ENCODE data around the gene DTX4. TPM values are rescaled to one million over a fixed set of nuclear protein-coding genes. Genes with fewer than 3 reads are reported as not detected.

The DTX4 gene
- polyA plus RNA-seq, 1 donor from 2014 or later, result 31.4 TPM

DNA sequence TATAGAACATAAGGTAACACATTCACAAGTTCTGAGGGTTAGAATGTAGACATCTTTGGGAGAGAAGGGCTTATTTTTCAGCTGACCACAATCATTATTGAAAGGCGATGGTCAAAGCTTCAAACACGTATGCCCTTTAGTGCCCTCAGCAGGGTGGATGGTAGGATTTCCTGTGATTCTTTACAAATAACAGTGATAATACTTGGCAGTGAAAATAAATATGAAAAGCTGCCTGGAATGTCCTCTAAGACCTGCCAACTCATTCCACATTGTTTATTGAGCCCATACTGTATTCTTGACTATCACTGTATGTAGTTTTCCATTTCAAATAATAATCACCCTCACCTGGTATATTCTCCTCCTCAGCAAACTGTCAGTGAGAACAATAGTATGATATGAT lies 54.5 kb downstream of the DTX4 start:
- TF ChIP-seq RAD21 (conservative IDR thresholded peaks at IDR 0.05) (no peak), EZH2 (IDR thresholded peaks at IDR 0.05; ENCODE audit: borderline replicate concordance, insufficient read depth, low read length, poor library complexity, severe bottlenecking) (no peak), TAF1 (IDR thresholded peaks at IDR 0.05; ENCODE audit: low read depth) (no peak), MXI1 (conservative IDR thresholded peaks at IDR 0.05; ENCODE audit: poor library complexity, severe bottlenecking) (no peak), EP300 (conservative IDR thresholded peaks at IDR 0.05; ENCODE audit: poor library complexity, severe bottlenecking) (no peak), POLR2AphosphoS5 (IDR thresholded peaks at IDR 0.05) (no peak), SMC3 (conservative IDR thresholded peaks at IDR 0.05; ENCODE audit: poor library complexity) (no peak)
- TF ChIP-seq, protein P1, sequence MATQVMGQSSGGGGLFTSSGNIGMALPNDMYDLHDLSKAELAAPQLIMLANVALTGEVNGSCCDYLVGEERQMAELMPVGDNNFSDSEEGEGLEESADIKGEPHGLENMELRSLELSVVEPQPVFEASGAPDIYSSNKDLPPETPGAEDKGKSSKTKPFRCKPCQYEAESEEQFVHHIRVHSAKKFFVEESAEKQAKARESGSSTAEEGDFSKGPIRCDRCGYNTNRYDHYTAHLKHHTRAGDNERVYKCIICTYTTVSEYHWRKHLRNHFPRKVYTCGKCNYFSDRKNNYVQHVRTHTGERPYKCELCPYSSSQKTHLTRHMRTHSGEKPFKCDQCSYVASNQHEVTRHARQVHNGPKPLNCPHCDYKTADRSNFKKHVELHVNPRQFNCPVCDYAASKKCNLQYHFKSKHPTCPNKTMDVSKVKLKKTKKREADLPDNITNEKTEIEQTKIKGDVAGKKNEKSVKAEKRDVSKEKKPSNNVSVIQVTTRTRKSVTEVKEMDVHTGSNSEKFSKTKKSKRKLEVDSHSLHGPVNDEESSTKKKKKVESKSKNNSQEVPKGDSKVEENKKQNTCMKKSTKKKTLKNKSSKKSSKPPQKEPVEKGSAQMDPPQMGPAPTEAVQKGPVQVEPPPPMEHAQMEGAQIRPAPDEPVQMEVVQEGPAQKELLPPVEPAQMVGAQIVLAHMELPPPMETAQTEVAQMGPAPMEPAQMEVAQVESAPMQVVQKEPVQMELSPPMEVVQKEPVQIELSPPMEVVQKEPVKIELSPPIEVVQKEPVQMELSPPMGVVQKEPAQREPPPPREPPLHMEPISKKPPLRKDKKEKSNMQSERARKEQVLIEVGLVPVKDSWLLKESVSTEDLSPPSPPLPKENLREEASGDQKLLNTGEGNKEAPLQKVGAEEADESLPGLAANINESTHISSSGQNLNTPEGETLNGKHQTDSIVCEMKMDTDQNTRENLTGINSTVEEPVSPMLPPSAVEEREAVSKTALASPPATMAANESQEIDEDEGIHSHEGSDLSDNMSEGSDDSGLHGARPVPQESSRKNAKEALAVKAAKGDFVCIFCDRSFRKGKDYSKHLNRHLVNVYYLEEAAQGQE (IDR thresholded peaks at IDR 0.05; ENCODE audit: borderline replicate concordance), result no peak
- TF ChIP-seq, protein P2, sequence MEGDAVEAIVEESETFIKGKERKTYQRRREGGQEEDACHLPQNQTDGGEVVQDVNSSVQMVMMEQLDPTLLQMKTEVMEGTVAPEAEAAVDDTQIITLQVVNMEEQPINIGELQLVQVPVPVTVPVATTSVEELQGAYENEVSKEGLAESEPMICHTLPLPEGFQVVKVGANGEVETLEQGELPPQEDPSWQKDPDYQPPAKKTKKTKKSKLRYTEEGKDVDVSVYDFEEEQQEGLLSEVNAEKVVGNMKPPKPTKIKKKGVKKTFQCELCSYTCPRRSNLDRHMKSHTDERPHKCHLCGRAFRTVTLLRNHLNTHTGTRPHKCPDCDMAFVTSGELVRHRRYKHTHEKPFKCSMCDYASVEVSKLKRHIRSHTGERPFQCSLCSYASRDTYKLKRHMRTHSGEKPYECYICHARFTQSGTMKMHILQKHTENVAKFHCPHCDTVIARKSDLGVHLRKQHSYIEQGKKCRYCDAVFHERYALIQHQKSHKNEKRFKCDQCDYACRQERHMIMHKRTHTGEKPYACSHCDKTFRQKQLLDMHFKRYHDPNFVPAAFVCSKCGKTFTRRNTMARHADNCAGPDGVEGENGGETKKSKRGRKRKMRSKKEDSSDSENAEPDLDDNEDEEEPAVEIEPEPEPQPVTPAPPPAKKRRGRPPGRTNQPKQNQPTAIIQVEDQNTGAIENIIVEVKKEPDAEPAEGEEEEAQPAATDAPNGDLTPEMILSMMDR (IDR thresholded peaks at IDR 0.05; ENCODE audit: poor library complexity, severe bottlenecking), result no peak
- no peak overlapping the region for H3K9ac ChIP-seq (ENCODE audit: low read length)
- no peaks in the 10 kb centered on the region for H3K79me2 ChIP-seq (replicated peaks; ENCODE audit: insufficient read depth, low read length)
- H3F3A ChIP-seq (ENCODE audit: insufficient read depth, low read length, poor library complexity, severe bottlenecking), result no peaks in the 10 kb centered on the region
- no peaks in the 10 kb centered on the region for H3K36me3 ChIP-seq (ENCODE audit: insufficient read depth, low read length)
- H3K4me3 ChIP-seq (ENCODE audit: low read length), result no peak overlapping the region
- H2AFZ ChIP-seq (ENCODE audit: low read depth, low read length), result no peak overlapping the region
- H3K9me2 ChIP-seq (ENCODE audit: insufficient read depth, low read length), result no peaks in the 10 kb centered on the region
- no peak overlapping the region for H3K27ac ChIP-seq (ENCODE audit: low read length)
- H3K27me3 ChIP-seq (ENCODE audit: insufficient read depth, low read depth, low read length), result no peaks in the 10 kb centered on the region
- H3K4me2 ChIP-seq (ENCODE audit: low read length), result no peak overlapping the region
- no peaks in the 10 kb centered on the region for H4K20me1 ChIP-seq (ENCODE audit: insufficient read depth)
- no peaks in the 10 kb centered on the region for H3K9me3 ChIP-seq (ENCODE audit: low read length)

DNA sequence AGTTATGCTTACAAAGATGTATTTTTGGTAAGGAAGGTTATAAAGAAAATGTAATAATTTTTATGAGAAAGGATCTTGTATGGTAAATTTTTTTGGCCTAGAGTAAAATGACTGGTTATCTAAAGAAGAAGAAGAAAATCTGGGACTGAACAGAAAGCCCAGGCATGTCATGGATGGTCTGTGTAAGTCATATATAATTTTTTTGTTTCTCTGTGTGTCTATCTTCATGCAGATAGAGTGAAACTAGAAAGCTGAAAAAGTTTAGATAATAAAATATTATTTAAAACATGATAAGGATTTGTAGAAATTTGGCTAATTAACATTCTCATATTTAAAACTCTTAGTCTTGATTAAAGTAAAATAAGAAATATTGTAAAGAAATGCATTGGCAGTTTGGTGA lies 68.4 kb downstream of the DTX4 start:
- TF ChIP-seq MXI1 (conservative IDR thresholded peaks at IDR 0.05; ENCODE audit: poor library complexity, severe bottlenecking) (no peak), EP300 (conservative IDR thresholded peaks at IDR 0.05; ENCODE audit: poor library complexity, severe bottlenecking) (no peak), POLR2AphosphoS5 (IDR thresholded peaks at IDR 0.05) (no peak), TAF1 (IDR thresholded peaks at IDR 0.05; ENCODE audit: low read depth) (no peak)
- TF ChIP-seq, protein P2 (IDR thresholded peaks at IDR 0.05; ENCODE audit: poor library complexity, severe bottlenecking), result no peak
- no peak overlapping the region for H2AFZ ChIP-seq (ENCODE audit: low read depth, low read length)
- H3K79me2 ChIP-seq (replicated peaks; ENCODE audit: insufficient read depth, low read length), result no peaks in the 10 kb centered on the region
- no peaks in the 10 kb centered on the region for H3K9me3 ChIP-seq (ENCODE audit: low read length)
- no peaks in the 10 kb centered on the region for H3K36me3 ChIP-seq (ENCODE audit: insufficient read depth, low read length)
- H3K27me3 ChIP-seq (ENCODE audit: insufficient read depth, low read depth, low read length), result no peaks in the 10 kb centered on the region
- H4K20me1 ChIP-seq (ENCODE audit: insufficient read depth), result no peaks in the 10 kb centered on the region
- no peaks in the 10 kb centered on the region for H3K9me2 ChIP-seq (ENCODE audit: insufficient read depth, low read length)
- H3K27ac ChIP-seq (ENCODE audit: low read length), result no peak overlapping the region
- H3K4me2 ChIP-seq (ENCODE audit: low read length), result no peak overlapping the region
- H3K9ac ChIP-seq (ENCODE audit: low read length), result no peak overlapping the region
- H3K4me3 ChIP-seq (ENCODE audit: low read length), result no peak overlapping the region
- no peaks in the 10 kb centered on the region for H3F3A ChIP-seq (ENCODE audit: insufficient read depth, low read length, poor library complexity, severe bottlenecking)
